ENCODE data around the gene ICAM5.

- TF ChIP-seq CTCF (IDR thresholded peaks at IDR 0.05) = no peak
- no peak for TF ChIP-seq POLR2A (IDR thresholded peaks at IDR 0.05)
Observed at GRCh38 chr19:10278935-10279334, 10.8 kb upstream of the ICAM5 start.
